ENCODE results near the gene MCTP1.

DNA sequence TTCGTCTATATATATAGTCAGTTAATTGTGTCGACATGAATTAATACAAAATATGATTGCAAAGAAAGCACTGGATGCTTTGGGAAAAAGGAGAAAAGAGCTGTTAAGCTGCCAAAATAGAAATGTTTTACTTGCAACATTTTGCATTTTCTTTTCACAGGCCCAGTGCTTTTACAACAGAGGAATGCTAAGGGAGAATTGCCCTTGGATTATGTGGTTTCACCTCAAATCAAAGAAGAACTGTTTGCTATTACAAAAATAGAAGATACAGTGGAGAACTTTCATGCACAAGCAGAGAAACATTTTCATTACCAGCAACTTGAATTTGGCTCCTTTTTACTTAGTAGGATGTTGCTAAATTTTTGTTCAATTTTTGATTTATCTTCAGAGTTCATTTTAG is 590.2 kb downstream of the MCTP1 start:
- TF ChIP-seq GLIS3 (CRISPR knock-in tag; IDR thresholded peaks at IDR 0.05): no peak
- TF ChIP-seq, protein P1, sequence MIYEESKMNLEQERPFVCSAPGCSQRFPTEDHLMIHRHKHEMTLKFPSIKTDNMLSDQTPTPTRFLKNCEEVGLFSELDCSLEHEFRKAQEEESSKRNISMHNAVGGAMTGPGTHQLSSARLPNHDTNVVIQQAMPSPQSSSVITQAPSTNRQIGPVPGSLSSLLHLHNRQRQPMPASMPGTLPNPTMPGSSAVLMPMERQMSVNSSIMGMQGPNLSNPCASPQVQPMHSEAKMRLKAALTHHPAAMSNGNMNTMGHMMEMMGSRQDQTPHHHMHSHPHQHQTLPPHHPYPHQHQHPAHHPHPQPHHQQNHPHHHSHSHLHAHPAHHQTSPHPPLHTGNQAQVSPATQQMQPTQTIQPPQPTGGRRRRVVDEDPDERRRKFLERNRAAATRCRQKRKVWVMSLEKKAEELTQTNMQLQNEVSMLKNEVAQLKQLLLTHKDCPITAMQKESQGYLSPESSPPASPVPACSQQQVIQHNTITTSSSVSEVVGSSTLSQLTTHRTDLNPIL (CRISPR knock-in tag; IDR thresholded peaks at IDR 0.05; ENCODE audit: low read depth): no peak
- no peak for TF ChIP-seq RARB (CRISPR knock-in tag; IDR thresholded peaks at IDR 0.05)
- no peak for TF ChIP-seq ZC3H10 (CRISPR knock-in tag; IDR thresholded peaks at IDR 0.05)
- no peak for TF ChIP-seq PATZ1 (CRISPR knock-in tag; IDR thresholded peaks at IDR 0.05; ENCODE audit: borderline replicate concordance)
- TF ChIP-seq PPARA (CRISPR knock-in tag; IDR thresholded peaks at IDR 0.05; ENCODE audit: borderline replicate concordance): no peak
- no peak for TF ChIP-seq ISL1 (CRISPR knock-in tag; IDR thresholded peaks at IDR 0.05)
- no peak for TF ChIP-seq ZFP30 (CRISPR knock-in tag; IDR thresholded peaks at IDR 0.05)

Data from SK-N-SH treated with all-trans-retinoic acid at 6 μM for 48 hours (cell line).